HUES6 (cell line): Measurements from ENCODE around the gene ADPRHL1.
A peak's percentile ranks its signal among the peaks of the same experiment; 100 is the strongest.
"Not testable (repeated sequence)": the region's sequence is repeated elsewhere in the genome, so short reads cannot be mapped to it uniquely, and the experiment has no call there.

ENCODE experiments used
- H3K27ac ChIP-seq: 2 replicates; pipeline ENCODE4 v1.7.0; 2013; ENCODE audit warnings: low read depth, mild to moderate bottlenecking, low read length, inconsistent platforms
- H3K27me3 ChIP-seq: 2 replicates; pipeline ENCODE4 v1.6.1; 2013; ENCODE audit warnings: low read length; ENCODE audit not compliant: control insufficient read depth, insufficient read depth
- H3K36me3 ChIP-seq: 2 replicates; pipeline ENCODE4 v1.6.1; 2013; ENCODE audit warnings: low read length; ENCODE audit not compliant: control insufficient read depth, insufficient read depth
- H3K4me1 ChIP-seq: 2 replicates; pipeline ENCODE4 v1.6.1; 2013; ENCODE audit warnings: low read length; ENCODE audit not compliant: control insufficient read depth, insufficient read depth
- H3K4me3 ChIP-seq: 2 replicates; pipeline ENCODE4 v1.5.1; 2013; ENCODE audit warnings: low read depth, low read length
- H3K9ac ChIP-seq: one replicate; pipeline ENCODE4 v1.6.1; 2013; ENCODE audit warnings: mild to moderate bottlenecking, low read length
- H3K9me3 ChIP-seq: 2 replicates; pipeline ENCODE4 v1.6.1; 2013; ENCODE audit warnings: low read depth, low read length; ENCODE audit not compliant: control insufficient read depth, insufficient read depth

The ADPRHL1 gene

GRCh38 chr13:113398963-113399754 is 54.1 kb downstream of the ADPRHL1 start:
- peak overlapping the region; percentile 70 for H3K27ac ChIP-seq
- H3K4me1 ChIP-seq = peaks cover 20% of the 10 kb centered on the region
- no peaks in the 10 kb centered on the region for H3K9me3 ChIP-seq
- H3K4me3 ChIP-seq = no peak overlapping the region
- H3K27me3 ChIP-seq = no peaks in the 10 kb centered on the region
- peak overlapping the region; percentile 17 for H3K9ac ChIP-seq
- H3K36me3 ChIP-seq = no peaks in the 10 kb centered on the region

DNA sequence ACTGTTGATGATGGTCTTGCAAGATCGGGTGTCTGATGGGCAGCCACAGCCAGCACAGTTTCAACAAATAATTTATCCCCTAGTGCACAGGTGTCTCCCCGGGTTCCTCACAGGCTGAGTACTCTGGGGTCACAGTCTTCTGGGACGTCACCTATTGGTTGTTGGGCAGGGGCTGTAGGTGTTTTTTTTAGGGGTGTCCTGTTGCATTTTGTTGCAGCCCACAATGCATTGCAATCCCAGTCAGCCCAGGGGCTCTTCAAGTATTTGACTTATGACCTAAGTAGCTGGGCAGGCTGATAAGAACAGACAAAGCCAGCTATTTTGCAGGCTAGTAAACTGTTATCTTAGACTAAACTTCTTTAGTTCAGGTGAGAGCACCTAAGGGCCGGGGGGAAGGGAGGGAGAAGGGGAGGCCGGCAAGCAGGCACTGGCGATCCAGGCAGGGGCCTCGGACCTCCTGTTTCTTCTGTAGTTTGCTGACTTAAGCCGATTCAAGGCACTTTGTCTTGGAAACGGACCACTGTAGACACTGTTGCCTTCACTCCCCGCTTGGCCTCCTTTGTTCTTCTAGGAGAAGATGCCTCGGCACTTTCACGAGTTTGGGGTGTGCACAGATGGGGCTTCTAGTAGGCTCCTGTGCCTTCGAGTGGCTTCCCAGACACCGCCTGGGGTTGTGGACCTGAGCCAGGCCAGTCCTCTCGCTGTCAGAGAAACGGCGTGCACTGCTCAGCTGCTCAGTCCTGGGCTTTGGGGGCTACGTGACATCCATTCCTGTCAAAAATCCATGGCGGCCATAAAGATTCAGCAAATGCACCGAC is 55.5 kb downstream of the ADPRHL1 start:
- Histone ChIP-seq H3K4me3 (no peak overlapping the region), H3K27me3 (no peaks in the 10 kb centered on the region), H3K4me1 (peaks cover 27% of the 10 kb centered on the region), H3K9ac (no peak overlapping the region), H3K36me3 (no peaks in the 10 kb centered on the region), H3K9me3 (no peaks in the 10 kb centered on the region), H3K27ac (no peak overlapping the region)

- peaks cover 33% of the 10 kb centered on the region for H3K4me1 ChIP-seq
- 0 out of 2 replicates have a peak, but pooled peaks cover 1% of the 10 kb centered on the region for H3K9me3 ChIP-seq
- H3K36me3 ChIP-seq = no peaks in the 10 kb centered on the region
- H3K4me3 ChIP-seq = peak overlapping the region; percentile 51
- no peaks in the 10 kb centered on the region for H3K27me3 ChIP-seq
- H3K27ac ChIP-seq = no peak overlapping the region
- no peak overlapping the region for H3K9ac ChIP-seq
Observed at GRCh38 chr13:113394339-113394640, 59.0 kb downstream of the ADPRHL1 start.

DNA sequence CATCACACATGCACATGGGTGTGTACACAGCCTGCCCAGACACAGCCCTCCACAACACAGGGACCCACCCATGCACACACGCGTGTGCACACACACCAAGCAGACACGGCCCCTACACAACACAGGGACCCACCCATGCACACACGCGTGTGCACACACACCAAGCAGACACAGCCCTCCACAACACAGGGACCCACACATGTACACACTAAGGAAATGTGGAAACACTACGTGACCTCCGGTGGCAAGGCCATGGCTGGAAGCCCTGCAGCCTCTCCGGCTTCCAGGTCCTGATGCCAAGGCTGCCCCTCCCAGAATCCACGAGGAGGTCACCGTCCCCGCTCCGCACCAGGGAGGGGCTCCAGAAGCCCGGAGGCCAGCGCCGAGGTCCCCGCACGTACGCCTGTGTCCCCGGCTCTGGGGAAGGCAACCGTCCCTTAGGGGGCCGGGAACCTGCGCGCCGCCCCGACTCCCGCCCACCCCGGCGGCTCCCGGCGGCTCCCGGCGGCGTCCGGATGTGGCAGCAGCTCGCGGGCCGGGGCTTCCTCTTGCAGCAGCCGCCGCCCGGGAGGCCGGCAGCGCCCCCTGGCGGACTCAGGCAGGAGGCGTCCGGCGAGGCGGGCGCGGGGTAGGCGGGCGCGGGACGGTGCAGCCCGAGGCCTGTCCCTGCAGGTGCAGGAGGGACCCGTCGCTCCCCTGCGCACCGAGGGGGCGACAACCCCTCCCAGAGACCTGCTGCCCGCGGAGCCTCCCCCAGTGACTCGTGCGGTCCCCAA is 59.5 kb downstream of the ADPRHL1 start:
- Histone ChIP-seq H3K9me3 (peaks cover 5% of the 10 kb centered on the region; the same call in 1 of the 2 replicates), H3K27ac (no peak overlapping the region), H3K9ac (peak overlapping the region; percentile 18), H3K27me3 (no peaks in the 10 kb centered on the region), H3K36me3 (no peaks in the 10 kb centered on the region), H3K4me3 (peak overlapping the region; percentile 60), H3K4me1 (peaks cover 28% of the 10 kb centered on the region)

DNA sequence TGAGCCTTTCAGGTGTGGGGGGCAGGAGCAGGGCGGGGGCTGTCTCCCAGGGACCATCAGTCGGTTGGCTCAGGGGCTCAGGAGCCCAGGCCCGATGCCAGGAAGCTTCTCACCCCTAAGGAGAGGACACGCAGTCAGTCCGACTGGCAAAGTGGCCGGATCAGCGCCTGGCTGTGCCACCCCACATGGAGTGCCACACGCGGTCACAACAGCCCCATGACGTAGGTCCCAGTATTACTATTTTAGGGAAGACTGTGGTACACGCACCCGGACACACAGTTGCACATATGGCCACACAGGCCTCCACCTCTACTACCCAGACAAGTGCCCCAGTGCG is 60.1 kb downstream of the ADPRHL1 start:
- peaks cover 10% of the 10 kb centered on the region; the same call in 1 of the 2 replicates for H3K9me3 ChIP-seq
- H3K27me3 ChIP-seq = no peaks in the 10 kb centered on the region
- H3K9ac ChIP-seq = peak overlapping the region; percentile 18
- H3K4me1 ChIP-seq = peaks cover 26% of the 10 kb centered on the region
- no peaks in the 10 kb centered on the region for H3K36me3 ChIP-seq
- no peak overlapping the region for H3K27ac ChIP-seq
- peak overlapping the region; percentile 60 for H3K4me3 ChIP-seq

GRCh38 chr13:113390874-113391497 is 62.3 kb downstream of the ADPRHL1 start:
- no peaks in the 10 kb centered on the region for H3K36me3 ChIP-seq
- no peak overlapping the region for H3K9ac ChIP-seq
- peak overlapping the region; percentile 31; the same call in 1 of the 2 replicates for H3K27ac ChIP-seq
- H3K4me3 ChIP-seq = 0 out of 2 replicates have a peak overlapping the region, but pooled peaks have one; percentile 7
- H3K9me3 ChIP-seq = peaks cover 30% of the 10 kb centered on the region
- peaks cover 21% of the 10 kb centered on the region for H3K4me1 ChIP-seq
- no peaks in the 10 kb centered on the region for H3K27me3 ChIP-seq

DNA sequence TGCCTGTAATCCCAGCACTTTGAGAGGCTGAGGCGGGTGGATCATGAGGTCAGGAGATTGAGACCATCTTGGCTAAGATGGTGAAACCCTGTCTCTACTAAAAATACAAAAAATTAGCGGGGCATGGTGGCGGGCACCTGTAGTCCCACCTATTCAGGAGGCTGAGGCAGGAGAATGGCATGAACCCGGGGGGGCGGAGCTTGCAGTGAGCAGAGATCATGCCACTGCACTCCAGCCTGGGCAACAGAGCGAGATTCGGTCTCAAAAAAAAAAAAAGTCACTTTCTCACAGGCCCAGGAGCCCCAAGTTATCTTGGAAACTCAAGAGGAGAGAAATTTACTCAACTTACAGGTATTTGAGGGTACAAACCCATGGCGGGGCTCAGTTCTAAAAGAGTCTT is 63.7 kb downstream of the ADPRHL1 start:
- H3K9ac ChIP-seq, H3K27ac ChIP-seq, H3K27me3 ChIP-seq, H3K36me3 ChIP-seq, H3K4me3 ChIP-seq: not testable (repeated sequence)
- Histone ChIP-seq H3K4me1 (peaks cover 21% of the 10 kb centered on the region), H3K9me3 (peaks cover 34% of the 10 kb centered on the region)

DNA sequence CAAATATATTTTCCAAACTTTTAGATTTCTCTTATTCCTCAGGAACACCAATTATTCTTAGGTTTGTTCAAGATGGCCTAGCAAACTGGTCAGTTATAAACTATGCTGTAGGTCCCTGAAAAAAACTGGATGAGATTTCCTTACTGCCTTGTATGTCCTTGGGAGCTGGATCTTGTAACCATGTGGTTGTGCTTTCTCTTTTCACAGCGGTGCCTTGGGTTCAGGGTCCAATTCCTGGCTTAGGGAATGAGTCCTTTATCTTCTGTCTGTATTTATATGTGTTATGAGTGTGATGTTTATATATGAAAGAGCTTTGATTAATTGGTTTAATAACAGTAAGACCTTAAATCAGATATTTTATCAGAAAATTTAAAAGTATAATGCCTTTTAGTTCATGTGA is 65.9 kb downstream of the ADPRHL1 start:
- H3K4me1 ChIP-seq = peaks cover 11% of the 10 kb centered on the region
- no peaks in the 10 kb centered on the region for H3K36me3 ChIP-seq
- no peaks in the 10 kb centered on the region for H3K27me3 ChIP-seq
- no peak overlapping the region for H3K9ac ChIP-seq
- H3K4me3 ChIP-seq = no peak overlapping the region
- peaks cover 44% of the 10 kb centered on the region for H3K9me3 ChIP-seq
- H3K27ac ChIP-seq = no peak overlapping the region

DNA sequence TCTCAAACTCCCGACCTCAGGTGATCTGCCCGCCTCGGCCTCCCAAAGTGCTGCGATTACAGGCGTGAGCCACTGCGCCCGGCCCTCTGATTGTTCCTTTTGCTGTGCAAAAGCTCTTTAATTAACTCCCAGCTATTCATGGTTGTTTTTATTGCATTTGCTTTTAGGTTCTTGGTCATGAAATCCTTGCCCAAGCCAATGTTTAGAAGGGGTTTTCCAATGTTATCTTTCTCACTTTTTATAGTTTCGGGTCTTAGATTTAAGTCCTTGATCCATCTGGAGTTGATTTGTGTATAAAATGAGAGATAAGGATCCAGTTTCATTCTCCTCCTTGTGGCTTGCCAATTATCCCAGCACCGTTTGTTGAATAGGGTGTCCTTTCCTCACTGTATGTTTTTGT is 70.2 kb downstream of the ADPRHL1 start:
- Histone ChIP-seq H3K36me3 (no peaks in the 10 kb centered on the region), H3K4me1 (no peaks in the 10 kb centered on the region), H3K9ac (no peak overlapping the region), H3K27ac (no peak overlapping the region), H3K27me3 (no peaks in the 10 kb centered on the region), H3K4me3 (no peak overlapping the region), H3K9me3 (peaks cover 45% of the 10 kb centered on the region)

DNA sequence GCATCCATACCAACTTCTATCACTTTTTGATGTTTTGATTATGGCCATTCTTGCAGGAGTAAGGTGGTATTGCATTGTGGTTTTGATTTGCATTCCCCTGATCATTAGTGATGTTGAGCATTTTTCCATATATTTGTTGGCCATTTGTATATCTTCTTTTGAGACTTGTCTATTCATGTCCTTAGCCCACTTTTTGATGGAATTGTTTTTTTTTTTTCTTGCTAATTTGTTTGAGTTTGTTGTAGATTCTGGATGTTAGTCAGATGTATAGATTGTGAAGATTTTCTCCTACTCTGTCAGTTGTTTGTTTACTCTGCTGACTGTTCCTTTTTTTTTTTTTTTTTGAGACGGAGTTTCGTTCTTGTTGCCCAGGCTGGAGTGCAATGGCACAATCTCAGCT is 70.7 kb downstream of the ADPRHL1 start:
- H3K4me3 ChIP-seq, H3K36me3 ChIP-seq, H3K27me3 ChIP-seq, H3K9ac ChIP-seq, H3K27ac ChIP-seq, H3K4me1 ChIP-seq: not testable (repeated sequence)
- H3K9me3 ChIP-seq = peaks cover 46% of the 10 kb centered on the region
